GM23338 (cell line): ENCODE data around the gene DNAH8.

Experiments
- CREB1 ChIP-seq: fragments of 250-450 bp; sonication (Bioruptor Pico); IDR thresholded peaks from 2 replicates; pipeline ENCODE4 v1.5.0; 2020; ENCODE audit warnings: low read depth, mild to moderate bottlenecking, moderate library complexity
- EZH2 ChIP-seq: fragments of 200-600 bp; sonication (generic); IDR thresholded peaks from one replicate; pipeline ENCODE4 v1.8.0; 2017; ENCODE audit warnings: antibody characterized with exemption, mild to moderate bottlenecking, low read depth; ENCODE audit not compliant: unreplicated experiment
- JUNB ChIP-seq: IDR thresholded peaks from one replicate; pipeline ENCODE4 v1.6.1; 2016; ENCODE audit warnings: antibody characterized with exemption; ENCODE audit not compliant: unreplicated experiment
- NANOG ChIP-seq: IDR thresholded peaks from 2 replicates; pipeline ENCODE4 v1.6.1; 2016; ENCODE audit warnings: antibody characterized with exemption, borderline replicate concordance
- POLR2AphosphoS5 ChIP-seq: IDR thresholded peaks from 2 replicates; pipeline ENCODE4 v1.6.1; 2016; ENCODE audit warnings: antibody characterized with exemption, low read depth
- STAT1 ChIP-seq: IDR thresholded peaks from one replicate; pipeline ENCODE4 v1.6.1; 2016; ENCODE audit warnings: antibody characterized with exemption; ENCODE audit not compliant: unreplicated experiment
- ZNF114 ChIP-seq: fragments of 250-450 bp; sonication (Bioruptor Pico); IDR thresholded peaks from 2 replicates; pipeline ENCODE4 v1.5.0; 2020; ENCODE audit warnings: mild to moderate bottlenecking, moderate library complexity
- TF ChIP-seq, protein P1 (sequence below), 2 experiments: fragments of 200-600 bp in 1 of 2; sonication (generic) in 1 of 2; conservative IDR thresholded peaks; 2 replicates each; pipeline versions ENCODE4 v1.5.1 to v1.6.1; 2016 to 2017; ENCODE audit warnings: antibody characterized with exemption in 2 of 2, low read depth in 2 of 2, mild to moderate bottlenecking in 2 of 2, moderate library complexity in 1 of 2
- TF ChIP-seq, protein P2 (sequence below): fragments of 250-450 bp; sonication (Bioruptor Pico); IDR thresholded peaks from 2 replicates; pipeline ENCODE4 v1.5.0; 2020; ENCODE audit warnings: mild to moderate bottlenecking, moderate library complexity

DNA sequence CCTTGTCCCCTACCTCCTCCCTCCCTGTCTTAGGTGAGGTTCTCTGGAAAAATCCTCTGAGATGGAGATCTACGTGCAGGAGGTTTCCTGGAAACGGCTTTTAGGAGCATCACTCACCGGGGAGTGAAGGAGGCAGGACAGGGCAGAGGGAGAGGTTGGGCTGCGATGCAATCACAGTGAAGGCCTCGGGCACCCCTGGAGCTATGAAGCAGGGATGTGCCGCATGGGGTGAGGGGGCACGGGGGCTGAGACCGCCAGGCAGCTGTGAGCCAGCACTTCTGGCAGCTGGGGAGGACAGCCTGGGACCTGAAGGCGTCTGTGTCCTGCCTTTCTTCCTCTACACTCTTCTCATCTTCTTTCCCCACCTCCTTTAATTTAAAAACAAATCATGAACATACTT, 320.6 kb downstream of the DNAH8 start:
- TF ChIP-seq POLR2AphosphoS5 (no peak), NANOG (no peak), STAT1 (no peak), ZNF114 (CRISPR knock-in tag) (no peak), EZH2 (no peak), JUNB (no peak), CREB1 (CRISPR knock-in tag) (no peak)
- TF ChIP-seq, protein P1, sequence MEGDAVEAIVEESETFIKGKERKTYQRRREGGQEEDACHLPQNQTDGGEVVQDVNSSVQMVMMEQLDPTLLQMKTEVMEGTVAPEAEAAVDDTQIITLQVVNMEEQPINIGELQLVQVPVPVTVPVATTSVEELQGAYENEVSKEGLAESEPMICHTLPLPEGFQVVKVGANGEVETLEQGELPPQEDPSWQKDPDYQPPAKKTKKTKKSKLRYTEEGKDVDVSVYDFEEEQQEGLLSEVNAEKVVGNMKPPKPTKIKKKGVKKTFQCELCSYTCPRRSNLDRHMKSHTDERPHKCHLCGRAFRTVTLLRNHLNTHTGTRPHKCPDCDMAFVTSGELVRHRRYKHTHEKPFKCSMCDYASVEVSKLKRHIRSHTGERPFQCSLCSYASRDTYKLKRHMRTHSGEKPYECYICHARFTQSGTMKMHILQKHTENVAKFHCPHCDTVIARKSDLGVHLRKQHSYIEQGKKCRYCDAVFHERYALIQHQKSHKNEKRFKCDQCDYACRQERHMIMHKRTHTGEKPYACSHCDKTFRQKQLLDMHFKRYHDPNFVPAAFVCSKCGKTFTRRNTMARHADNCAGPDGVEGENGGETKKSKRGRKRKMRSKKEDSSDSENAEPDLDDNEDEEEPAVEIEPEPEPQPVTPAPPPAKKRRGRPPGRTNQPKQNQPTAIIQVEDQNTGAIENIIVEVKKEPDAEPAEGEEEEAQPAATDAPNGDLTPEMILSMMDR (conservative IDR thresholded peaks at IDR 0.05; ENCODE audit: low read depth in 2 of 2) = no peak
- TF ChIP-seq, protein P2, sequence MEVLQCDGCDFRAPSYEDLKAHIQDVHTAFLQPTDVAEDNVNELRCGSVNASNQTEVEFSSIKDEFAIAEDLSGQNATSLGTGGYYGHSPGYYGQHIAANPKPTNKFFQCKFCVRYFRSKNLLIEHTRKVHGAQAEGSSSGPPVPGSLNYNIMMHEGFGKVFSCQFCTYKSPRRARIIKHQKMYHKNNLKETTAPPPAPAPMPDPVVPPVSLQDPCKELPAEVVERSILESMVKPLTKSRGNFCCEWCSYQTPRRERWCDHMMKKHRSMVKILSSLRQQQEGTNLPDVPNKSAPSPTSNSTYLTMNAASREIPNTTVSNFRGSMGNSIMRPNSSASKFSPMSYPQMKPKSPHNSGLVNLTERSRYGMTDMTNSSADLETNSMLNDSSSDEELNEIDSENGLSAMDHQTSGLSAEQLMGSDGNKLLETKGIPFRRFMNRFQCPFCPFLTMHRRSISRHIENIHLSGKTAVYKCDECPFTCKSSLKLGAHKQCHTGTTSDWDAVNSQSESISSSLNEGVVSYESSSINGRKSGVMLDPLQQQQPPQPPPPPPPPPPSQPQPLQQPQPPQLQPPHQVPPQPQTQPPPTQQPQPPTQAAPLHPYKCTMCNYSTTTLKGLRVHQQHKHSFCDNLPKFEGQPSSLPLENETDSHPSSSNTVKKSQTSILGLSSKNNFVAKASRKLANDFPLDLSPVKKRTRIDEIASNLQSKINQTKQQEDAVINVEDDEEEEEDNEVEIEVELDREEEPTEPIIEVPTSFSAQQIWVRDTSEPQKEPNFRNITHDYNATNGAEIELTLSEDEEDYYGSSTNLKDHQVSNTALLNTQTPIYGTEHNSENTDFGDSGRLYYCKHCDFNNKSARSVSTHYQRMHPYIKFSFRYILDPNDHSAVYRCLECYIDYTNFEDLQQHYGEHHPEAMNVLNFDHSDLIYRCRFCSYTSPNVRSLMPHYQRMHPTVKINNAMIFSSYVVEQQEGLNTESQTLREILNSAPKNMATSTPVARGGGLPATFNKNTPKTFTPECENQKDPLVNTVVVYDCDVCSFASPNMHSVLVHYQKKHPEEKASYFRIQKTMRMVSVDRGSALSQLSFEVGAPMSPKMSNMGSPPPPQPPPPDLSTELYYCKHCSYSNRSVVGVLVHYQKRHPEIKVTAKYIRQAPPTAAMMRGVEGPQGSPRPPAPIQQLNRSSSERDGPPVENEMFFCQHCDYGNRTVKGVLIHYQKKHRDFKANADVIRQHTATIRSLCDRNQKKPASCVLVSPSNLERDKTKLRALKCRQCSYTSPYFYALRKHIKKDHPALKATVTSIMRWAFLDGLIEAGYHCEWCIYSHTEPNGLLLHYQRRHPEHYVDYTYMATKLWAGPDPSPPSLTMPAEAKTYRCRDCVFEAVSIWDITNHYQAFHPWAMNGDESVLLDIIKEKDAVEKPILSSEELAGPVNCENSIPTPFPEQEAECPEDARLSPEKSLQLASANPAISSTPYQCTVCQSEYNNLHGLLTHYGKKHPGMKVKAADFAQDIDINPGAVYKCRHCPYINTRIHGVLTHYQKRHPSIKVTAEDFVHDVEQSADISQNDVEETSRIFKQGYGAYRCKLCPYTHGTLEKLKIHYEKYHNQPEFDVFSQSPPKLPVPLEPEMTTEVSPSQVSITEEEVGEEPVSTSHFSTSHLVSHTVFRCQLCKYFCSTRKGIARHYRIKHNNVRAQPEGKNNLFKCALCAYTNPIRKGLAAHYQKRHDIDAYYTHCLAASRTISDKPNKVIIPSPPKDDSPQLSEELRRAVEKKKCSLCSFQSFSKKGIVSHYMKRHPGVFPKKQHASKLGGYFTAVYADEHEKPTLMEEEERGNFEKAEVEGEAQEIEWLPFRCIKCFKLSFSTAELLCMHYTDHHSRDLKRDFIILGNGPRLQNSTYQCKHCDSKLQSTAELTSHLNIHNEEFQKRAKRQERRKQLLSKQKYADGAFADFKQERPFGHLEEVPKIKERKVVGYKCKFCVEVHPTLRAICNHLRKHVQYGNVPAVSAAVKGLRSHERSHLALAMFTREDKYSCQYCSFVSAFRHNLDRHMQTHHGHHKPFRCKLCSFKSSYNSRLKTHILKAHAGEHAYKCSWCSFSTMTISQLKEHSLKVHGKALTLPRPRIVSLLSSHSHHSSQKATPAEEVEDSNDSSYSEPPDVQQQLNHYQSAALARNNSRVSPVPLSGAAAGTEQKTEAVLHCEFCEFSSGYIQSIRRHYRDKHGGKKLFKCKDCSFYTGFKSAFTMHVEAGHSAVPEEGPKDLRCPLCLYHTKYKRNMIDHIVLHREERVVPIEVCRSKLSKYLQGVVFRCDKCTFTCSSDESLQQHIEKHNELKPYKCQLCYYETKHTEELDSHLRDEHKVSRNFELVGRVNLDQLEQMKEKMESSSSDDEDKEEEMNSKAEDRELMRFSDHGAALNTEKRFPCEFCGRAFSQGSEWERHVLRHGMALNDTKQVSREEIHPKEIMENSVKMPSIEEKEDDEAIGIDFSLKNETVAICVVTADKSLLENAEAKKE (CRISPR knock-in tag) = no peak
